CD4-positive, alpha-beta T cell (primary cell): ENCODE results near the gene RGS18. TPM values are rescaled to one million over a fixed set of nuclear protein-coding genes. Genes with fewer than 3 reads are reported as not detected.

ENCODE experiments used
- ATAC-seq: fragments of 200-7000 bp; cut with Tn5 transposase; one replicate; pipeline ENCODE4 v1.10.0; 2022; ENCODE audit warnings: mild to moderate bottlenecking; ENCODE audit not compliant: poor library complexity
- CTCF ChIA-PET: fragments of 350-600 bp; sonication (Branson Sonifier 250); formaldehyde crosslinking; loops from one replicate; lab custom pipeline; 2021; ENCODE audit warnings: antibody characterized with exemption, inconsistent platforms; lab: Charles Lee
- POLR2A ChIA-PET: fragments of 350-600 bp; sonication (Branson Sonifier 250); formaldehyde crosslinking; loops from one replicate; lab custom pipeline; 2021; ENCODE audit warnings: antibody characterized with exemption, inconsistent platforms; lab: Charles Lee
- DNase-seq, 14 experiments: peaks; one replicate each; pipeline ENCODE4 v3.0.0-alpha.2; 2013 to 2020; ENCODE audit warnings: mixed read lengths in 2 of 14
- H3K27ac ChIP-seq, 2 donors: one replicate each; pipeline versions ENCODE4 v1.5.1 to v1.7.0; 2013; ENCODE audit warnings: low read length in 2 of 2, low read depth in 1 of 2, mild to moderate bottlenecking in 1 of 2
- H3K27me3 ChIP-seq, 2 experiments: 1 replicate in 1 of 2; 2 replicates in 1 of 2; pipeline versions ENCODE4 v1.6.1 to v1.7.0; 2013; ENCODE audit warnings: low read length in 2 of 2, control low read depth in 1 of 2, mild to moderate bottlenecking in 1 of 2, moderate library complexity in 1 of 2; ENCODE audit not compliant: insufficient read depth in 2 of 2, control insufficient read depth in 1 of 2
- H3K36me3 ChIP-seq: one replicate; pipeline ENCODE4 v1.6.1; 2013; ENCODE audit warnings: low read length, control low read depth; ENCODE audit not compliant: insufficient read depth
- H3K4me1 ChIP-seq: one replicate; pipeline ENCODE4 v1.6.1; 2013; ENCODE audit warnings: low read length, control low read depth; ENCODE audit not compliant: insufficient read depth
- H3K4me3 ChIP-seq: one replicate; pipeline ENCODE4 v1.5.1; 2013; ENCODE audit warnings: mild to moderate bottlenecking, low read length, moderate library complexity
- H3K9me3 ChIP-seq, 2 experiments: 1 replicate in 1 of 2; 2 replicates in 1 of 2; pipeline versions ENCODE4 v1.6.1 to v1.7.0; 2013; ENCODE audit warnings: low read length in 2 of 2, mild to moderate bottlenecking in 2 of 2, control low read depth in 1 of 2, moderate library complexity in 1 of 2; ENCODE audit not compliant: control insufficient read depth in 1 of 2, insufficient read depth in 1 of 2
- H3K27ac Mint-ChIP-seq: one replicate; pipeline ENCODE4 v1.8.0; 2020; ENCODE audit warnings: mixed read lengths
- H3K27me3 Mint-ChIP-seq: one replicate; pipeline ENCODE4 v1.8.0; 2021; ENCODE audit warnings: mixed read lengths
- H3K36me3 Mint-ChIP-seq: one replicate; pipeline ENCODE4 v1.8.0; 2021; ENCODE audit warnings: low read depth, mixed read lengths
- H3K4me1 Mint-ChIP-seq: one replicate; pipeline ENCODE4 v1.8.0; 2021; ENCODE audit warnings: low read depth, mixed read lengths
- H3K4me3 Mint-ChIP-seq: one replicate; pipeline ENCODE4 v1.8.0; 2020; ENCODE audit warnings: mild to moderate bottlenecking, mixed read lengths
- H3K9me3 Mint-ChIP-seq: one replicate; pipeline ENCODE4 v1.8.0; 2020; ENCODE audit warnings: mixed read lengths
- intact Hi-C, 2 experiments: fragments of 100-400 bp; cut with DNase I in 1 of 2; cut with micrococcal nuclease in 1 of 2; formaldehyde crosslinking; loops; one replicate each; pipeline versions ENCODE4 v1.15.1 to v1.9.0; 2023 to 2025; cut with DNase I, micrococcal nuclease
- total RNA-seq, 174 experiments: library from RNA in 2 of 174; stranded (reverse) in 2 of 174; gene quantifications; one replicate each; pipeline ENCODE4 v1.2.3 and lab custom pipeline; 2021 to 2026
- TF ChIP-seq, protein P1 (sequence below): fragments of 200-600 bp; IDR thresholded peaks from one replicate; pipeline ENCODE4 v1.8.0; 2022; ENCODE audit warnings: antibody characterized with exemption, mild to moderate bottlenecking

Gene RGS18
- total RNA-seq, 2 experiments from 2014 or later, result 0.22 to 0.95 TPM

DNA sequence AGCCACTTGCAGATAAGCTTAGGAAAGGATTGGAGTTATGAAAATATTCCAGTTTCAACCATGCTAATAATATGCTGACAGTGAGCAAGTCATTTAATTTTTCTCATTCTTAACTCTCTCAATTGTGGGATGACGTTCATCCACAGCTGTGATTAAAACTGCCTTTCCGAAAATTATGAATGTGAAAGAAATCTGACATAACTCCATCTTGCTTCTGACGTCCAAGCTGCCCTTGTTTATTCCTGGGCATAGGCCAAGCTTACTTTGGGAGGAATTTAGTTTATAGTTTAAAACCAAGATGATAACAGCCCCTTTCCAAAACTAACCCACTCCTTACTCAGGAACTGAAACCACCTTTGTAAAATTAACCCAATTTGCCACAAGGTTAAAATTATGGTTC lies 11.0 kb upstream of the RGS18 start:
- no peak overlapping the region for H3K4me3 ChIP-seq
- no peaks in the 10 kb centered on the region for H3K27me3 ChIP-seq
- ChIA-PET POLR2A (no interaction called here), CTCF (no interaction called here)
- H3K9me3 ChIP-seq, result peaks cover 0 to 4% of the 10 kb centered on the region in 2 experiments
- ATAC-seq, result no peak
- Mint-ChIP-seq H3K36me3 (no peaks in the 10 kb centered on the region), H3K27ac (no peak overlapping the region), H3K4me3 (no peak overlapping the region), H3K27me3 (no peaks in the 10 kb centered on the region), H3K4me1 (no peaks in the 10 kb centered on the region), H3K9me3 (peaks cover 2% of the 10 kb centered on the region)
- intact Hi-C loops, result no loop called here
- H3K36me3 ChIP-seq, result no peaks in the 10 kb centered on the region
- no peak for DNase-seq
- TF ChIP-seq, protein P1, sequence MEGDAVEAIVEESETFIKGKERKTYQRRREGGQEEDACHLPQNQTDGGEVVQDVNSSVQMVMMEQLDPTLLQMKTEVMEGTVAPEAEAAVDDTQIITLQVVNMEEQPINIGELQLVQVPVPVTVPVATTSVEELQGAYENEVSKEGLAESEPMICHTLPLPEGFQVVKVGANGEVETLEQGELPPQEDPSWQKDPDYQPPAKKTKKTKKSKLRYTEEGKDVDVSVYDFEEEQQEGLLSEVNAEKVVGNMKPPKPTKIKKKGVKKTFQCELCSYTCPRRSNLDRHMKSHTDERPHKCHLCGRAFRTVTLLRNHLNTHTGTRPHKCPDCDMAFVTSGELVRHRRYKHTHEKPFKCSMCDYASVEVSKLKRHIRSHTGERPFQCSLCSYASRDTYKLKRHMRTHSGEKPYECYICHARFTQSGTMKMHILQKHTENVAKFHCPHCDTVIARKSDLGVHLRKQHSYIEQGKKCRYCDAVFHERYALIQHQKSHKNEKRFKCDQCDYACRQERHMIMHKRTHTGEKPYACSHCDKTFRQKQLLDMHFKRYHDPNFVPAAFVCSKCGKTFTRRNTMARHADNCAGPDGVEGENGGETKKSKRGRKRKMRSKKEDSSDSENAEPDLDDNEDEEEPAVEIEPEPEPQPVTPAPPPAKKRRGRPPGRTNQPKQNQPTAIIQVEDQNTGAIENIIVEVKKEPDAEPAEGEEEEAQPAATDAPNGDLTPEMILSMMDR, result no peak
- H3K27ac ChIP-seq, result no peak overlapping the region
- H3K4me1 ChIP-seq, result no peaks in the 10 kb centered on the region

GRCh38 chr1:192147696-192148095 lies 10.6 kb upstream of the RGS18 start:
- Mint-ChIP-seq H3K4me1 (no peaks in the 10 kb centered on the region), H3K4me3 (no peak overlapping the region), H3K9me3 (peaks cover 2% of the 10 kb centered on the region), H3K27ac (no peak overlapping the region), H3K36me3 (no peaks in the 10 kb centered on the region), H3K27me3 (no peaks in the 10 kb centered on the region)
- no peak for ATAC-seq
- CTCF ChIA-PET, result no interaction called here
- Histone ChIP-seq H3K4me3 (no peak overlapping the region), H3K27ac (no peak overlapping the region), H3K27me3 (no peaks in the 10 kb centered on the region), H3K9me3 (peaks cover 0 to 4% of the 10 kb centered on the region in 2 experiments), H3K36me3 (no peaks in the 10 kb centered on the region), H3K4me1 (no peaks in the 10 kb centered on the region)
- no peak for DNase-seq
- TF ChIP-seq, protein P1, result no peak
- intact Hi-C loops, result no loop called here
- POLR2A ChIA-PET, result no interaction called here

- no peaks in the 10 kb centered on the region for H3K27me3 ChIP-seq
Measured at GRCh38 chr1:192151176-192151575, 7.1 kb upstream of the RGS18 start.

More at GRCh38 chr1:192151176-192151575, 7.1 kb upstream of the RGS18 start:
- Histone ChIP-seq H3K27ac (no peak overlapping the region), H3K36me3 (no peaks in the 10 kb centered on the region), H3K4me3 (no peak overlapping the region), H3K4me1 (no peaks in the 10 kb centered on the region), H3K9me3 (peaks cover 0 to 4% of the 10 kb centered on the region in 2 experiments)
- H3K27me3 Mint-ChIP-seq, result no peaks in the 10 kb centered on the region
- no peaks in the 10 kb centered on the region for H3K4me1 Mint-ChIP-seq
- TF ChIP-seq, protein P1, result no peak
- DNase-seq (no peak), ATAC-seq (no peak)
- ChIA-PET POLR2A (no interaction called here), CTCF (no interaction called here)
- peaks cover 2% of the 10 kb centered on the region for H3K9me3 Mint-ChIP-seq
- H3K4me3 Mint-ChIP-seq, result no peak overlapping the region
- no peaks in the 10 kb centered on the region for H3K36me3 Mint-ChIP-seq
- intact Hi-C loops, result no loop called here
- H3K27ac Mint-ChIP-seq, result no peak overlapping the region
